ENCODE results near the gene DLEC1. TPM values are rescaled to one million over a fixed set of nuclear protein-coding genes. Genes with fewer than 3 reads are reported as not detected.

DLEC1 gene
- total and polyA plus RNA-seq, 7 experiments from 2014 or later, result 0.41 to 9.4 (median 5.6) TPM

DNA sequence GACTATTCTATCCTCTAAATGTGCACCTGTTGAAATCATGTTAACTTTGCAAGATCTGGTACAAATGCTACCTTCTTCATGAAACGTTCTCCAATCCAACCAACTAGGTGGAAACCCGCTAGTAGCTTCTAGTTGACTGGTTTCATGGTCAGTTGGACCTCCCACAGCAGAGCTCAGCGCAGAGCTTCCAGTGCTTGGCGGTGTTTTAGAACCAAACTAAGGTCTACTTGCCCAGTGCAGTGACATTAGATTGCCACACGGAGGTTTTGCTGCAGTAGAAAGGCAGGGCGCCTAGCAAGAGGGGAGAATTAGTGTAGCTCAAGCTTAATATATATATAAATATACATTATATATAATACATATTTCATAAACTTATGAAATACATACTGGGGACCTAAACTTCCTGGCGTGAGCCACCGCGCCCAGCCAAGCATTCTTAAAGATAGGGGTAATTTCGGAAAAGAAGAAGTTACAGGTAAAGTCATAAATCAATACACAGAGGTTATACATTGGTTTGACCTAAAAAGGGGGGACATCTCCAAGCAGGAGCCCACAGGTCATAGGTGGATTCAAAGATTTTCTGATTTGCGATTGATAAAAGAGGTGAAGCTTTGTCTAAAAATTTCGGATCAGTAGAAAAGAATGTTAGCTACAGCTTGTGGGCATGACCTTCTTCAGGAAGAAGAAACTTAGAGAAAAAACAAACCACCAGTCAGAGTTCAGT lies 124.3 kb downstream of the DLEC1 start:
- H3K27me3 Mint-ChIP-seq, result peaks cover 0 to 6% (median 0%) of the 10 kb centered on the region in 5 donors
- peaks cover 22 to 37% (median 28%) of the 10 kb centered on the region in 7 donors for H3K4me1 Mint-ChIP-seq
- ChIA-PET CTCF (interaction anchor here (0.5 to 2.0 kb wide), 3 partner anchors 16 to 46 kb away, joined by 3 to 7 read pairs (median 6); partner anchors contain the start of gene ACAA1), POLR2A (interaction anchor here (1.1 to 5.4 kb wide), 3 partner anchors 8 to 23 kb away, joined by 3 to 156 read pairs (median 3); partner anchors contain the start of genes ACAA1 and MYD88)
- ATAC-seq (no peak), DNase-seq (peak in 2 of 9 donors; percentile 23 to 24)
- H3K9me3 Mint-ChIP-seq, result peaks cover 0 to 4% (median 0%) of the 10 kb centered on the region in 11 donors
- Histone ChIP-seq H3K27ac (ENCODE audit: low read depth, low read length) (peak overlapping the region; percentile 98), H3K36me3 (ENCODE audit: control insufficient read depth in 2 of 3, insufficient read depth in 3 of 3, low read length in 3 of 3) (peaks cover 0 to 7% (median 0%) of the 10 kb centered on the region in 3 experiments), H3K9me3 (ENCODE audit: control insufficient read depth in 2 of 3, low read length in 3 of 3) (no peaks in the 10 kb centered on the region), H3K4me3 (ENCODE audit: low read length) (no peak overlapping the region), H3K27me3 (ENCODE audit: control insufficient read depth in 2 of 2, insufficient read depth in 2 of 2, low read length in 2 of 2) (no peaks in the 10 kb centered on the region), H3K4me1 (ENCODE audit: control insufficient read depth in 2 of 2, insufficient read depth in 2 of 2, low read length in 2 of 2) (peaks cover 18 to 22% of the 10 kb centered on the region in 2 donors)
- H3K36me3 Mint-ChIP-seq, result peaks cover 0 to 18% (median 0%) of the 10 kb centered on the region in 5 donors
- peak overlapping the region in 8 of 10 donors; percentile 7 to 65 (median 26) for H3K4me3 Mint-ChIP-seq
- intact Hi-C loops (cut with micrococcal nuclease), result loop anchor here in 1 of 2 donors (10.0 kb wide), 1 partner anchor 1222 kb away; the partner anchor contains the start of gene SLC25A38
- H3K27ac Mint-ChIP-seq, result peak overlapping the region in 8 of 9 donors; percentile 37 to 100 (median 100)

DNA sequence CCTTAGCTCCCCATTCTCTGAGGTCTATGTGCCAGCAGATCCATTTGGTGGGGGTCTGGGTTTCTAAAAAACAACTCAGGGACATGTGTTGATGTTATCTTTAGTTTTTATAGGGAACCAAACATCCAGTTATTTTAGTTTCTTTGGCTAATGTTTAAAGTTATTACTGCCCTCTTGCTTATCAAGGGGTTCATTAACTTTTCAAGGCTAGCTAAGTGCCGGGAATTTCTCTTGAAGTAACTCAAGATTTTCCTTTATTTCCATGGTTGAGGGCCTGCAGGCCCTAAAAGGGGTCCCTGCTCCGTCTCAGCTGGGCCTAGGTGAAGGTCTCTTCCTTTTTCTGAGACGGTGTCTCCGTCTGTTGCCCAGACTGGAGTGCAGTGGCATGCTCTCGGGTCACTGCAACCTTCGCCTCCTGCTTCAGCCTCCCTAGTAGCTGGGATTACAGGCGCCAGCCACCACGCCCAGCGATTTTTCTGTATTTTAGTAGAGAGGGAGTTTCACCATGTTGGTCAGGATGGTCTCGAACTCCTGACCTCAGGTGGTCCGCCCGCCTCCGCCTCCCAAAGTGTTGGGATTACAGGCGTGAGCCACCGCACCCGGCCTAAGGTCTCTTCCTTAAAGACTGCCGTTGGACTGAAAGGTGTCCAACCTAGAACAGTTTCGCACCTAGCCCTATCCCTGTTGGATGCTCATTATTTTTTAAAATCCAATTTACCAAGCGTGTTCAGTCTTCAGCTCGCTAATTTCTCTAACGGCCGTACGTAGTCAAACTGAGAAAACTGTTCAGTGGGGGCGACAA lies 125.0 kb downstream of the DLEC1 start:
- CTCF ChIA-PET, result interaction anchor here (0.5 to 2.0 kb wide), 4 partner anchors 17 to 189 kb away, joined by 3 to 7 read pairs (median 3); partner anchors contain the start of gene ACAA1

DNA sequence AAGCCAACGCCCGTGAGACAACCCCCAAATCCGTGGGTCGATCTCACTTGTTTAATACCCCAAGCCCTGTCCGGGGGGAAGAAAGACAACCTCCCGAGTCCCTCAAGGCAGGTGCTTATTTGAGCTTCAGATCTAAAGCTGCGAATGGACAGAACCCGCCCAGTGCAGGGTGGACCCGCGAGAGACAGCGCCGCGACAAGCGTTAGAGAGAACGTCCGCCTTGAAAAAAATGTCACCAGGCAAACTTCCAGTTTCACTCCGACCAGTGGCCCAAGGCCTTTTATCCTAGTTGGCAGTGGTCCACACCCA lies 125.6 kb downstream of the DLEC1 start:
- Histone ChIP-seq H3K36me3 (ENCODE audit: control insufficient read depth in 2 of 3, insufficient read depth in 3 of 3, low read length in 3 of 3) (peaks cover 0 to 7% (median 0%) of the 10 kb centered on the region in 3 experiments), H3K4me1 (ENCODE audit: control insufficient read depth in 2 of 2, insufficient read depth in 2 of 2, low read length in 2 of 2) (peaks cover 18 to 22% of the 10 kb centered on the region in 2 donors), H3K4me3 (ENCODE audit: low read length) (peak overlapping the region; percentile 84), H3K9me3 (ENCODE audit: control insufficient read depth in 2 of 3, low read length in 3 of 3) (no peaks in the 10 kb centered on the region), H3K27ac (ENCODE audit: low read depth, low read length) (peak overlapping the region; percentile 98), H3K27me3 (ENCODE audit: control insufficient read depth in 2 of 2, insufficient read depth in 2 of 2, low read length in 2 of 2) (no peaks in the 10 kb centered on the region)
- DNase-seq, result no peak
- peak overlapping the region; percentile 90 to 98 (median 96) for H3K4me3 Mint-ChIP-seq
- peak overlapping the region; percentile 99 to 100 (median 100) for H3K27ac Mint-ChIP-seq
- CTCF ChIA-PET, result interaction anchor here (1.0 to 2.0 kb wide), 3 partner anchors 28 to 190 kb away, joined by 3 to 7 read pairs (median 3); partner anchors contain the start of gene ACAA1
- peaks cover 0 to 6% (median 0%) of the 10 kb centered on the region in 5 donors for H3K27me3 Mint-ChIP-seq
- H3K4me1 Mint-ChIP-seq, result peaks cover 24 to 50% (median 42%) of the 10 kb centered on the region in 7 donors
- peaks cover 0 to 3% (median 0%) of the 10 kb centered on the region in 11 donors for H3K9me3 Mint-ChIP-seq
- intact Hi-C loops (cut with micrococcal nuclease), result loop anchor here (1.0 to 10.0 kb wide), 5 partner anchors 288 to 1220 kb away; partner anchors contain the start of genes SCN11A (in 2 of the 2), ACVR2B (in 1 of the 2), EPM2AIP1 (in 1 of the 2) and EXOG (in 1 of the 2)
- peaks cover 0 to 21% (median 0%) of the 10 kb centered on the region in 5 donors for H3K36me3 Mint-ChIP-seq
- POLR2A ChIA-PET, result interaction anchor here (0.6 to 5.4 kb wide), 13 partner anchors 8 to 920 kb away, joined by 3 to 156 read pairs (median 4); partner anchors contain the start of genes ACAA1, DLEC1, EXOG and MYD88
- ATAC-seq, result no peak

More for the DNA sequence above, 125.0 kb downstream of the DLEC1 start:
- H3K36me3 ChIP-seq (ENCODE audit: control insufficient read depth in 2 of 3, insufficient read depth in 3 of 3, low read length in 3 of 3), result peaks cover 0 to 7% (median 0%) of the 10 kb centered on the region in 3 experiments
- H3K4me3 ChIP-seq (ENCODE audit: low read length), result peak overlapping the region; percentile 84
- peak overlapping the region; percentile 98 for H3K27ac ChIP-seq (ENCODE audit: low read depth, low read length)
- POLR2A ChIA-PET, result interaction anchor here (0.6 to 5.4 kb wide), 11 partner anchors 9 to 866 kb away, joined by 3 to 156 read pairs (median 3); partner anchors contain the start of genes ACAA1, DLEC1, EXOG and MYD88
- Mint-ChIP-seq H3K27me3 (peaks cover 0 to 6% (median 0%) of the 10 kb centered on the region in 5 donors), H3K4me1 (peaks cover 24 to 44% (median 36%) of the 10 kb centered on the region in 7 donors), H3K36me3 (peaks cover 0 to 21% (median 0%) of the 10 kb centered on the region in 5 donors), H3K9me3 (peaks cover 0 to 3% (median 0%) of the 10 kb centered on the region in 11 donors), H3K4me3 (peak overlapping the region; percentile 90 to 98 (median 96)), H3K27ac (peak overlapping the region; percentile 99 to 100 (median 100))
- DNase-seq, result no peak
- no peaks in the 10 kb centered on the region for H3K27me3 ChIP-seq (ENCODE audit: control insufficient read depth in 2 of 2, insufficient read depth in 2 of 2, low read length in 2 of 2)
- ATAC-seq, result no peak
- H3K4me1 ChIP-seq (ENCODE audit: control insufficient read depth in 2 of 2, insufficient read depth in 2 of 2, low read length in 2 of 2), result peaks cover 18 to 22% of the 10 kb centered on the region in 2 donors
- no peaks in the 10 kb centered on the region for H3K9me3 ChIP-seq (ENCODE audit: control insufficient read depth in 2 of 3, low read length in 3 of 3)
- intact Hi-C loops (cut with micrococcal nuclease), result loop anchor here (1.0 to 10.0 kb wide), 5 partner anchors 289 to 1221 kb away; partner anchors contain the start of genes SCN11A (in 2 of the 2), ACVR2B (in 1 of the 2), EPM2AIP1 (in 1 of the 2) and EXOG (in 1 of the 2)

DNA sequence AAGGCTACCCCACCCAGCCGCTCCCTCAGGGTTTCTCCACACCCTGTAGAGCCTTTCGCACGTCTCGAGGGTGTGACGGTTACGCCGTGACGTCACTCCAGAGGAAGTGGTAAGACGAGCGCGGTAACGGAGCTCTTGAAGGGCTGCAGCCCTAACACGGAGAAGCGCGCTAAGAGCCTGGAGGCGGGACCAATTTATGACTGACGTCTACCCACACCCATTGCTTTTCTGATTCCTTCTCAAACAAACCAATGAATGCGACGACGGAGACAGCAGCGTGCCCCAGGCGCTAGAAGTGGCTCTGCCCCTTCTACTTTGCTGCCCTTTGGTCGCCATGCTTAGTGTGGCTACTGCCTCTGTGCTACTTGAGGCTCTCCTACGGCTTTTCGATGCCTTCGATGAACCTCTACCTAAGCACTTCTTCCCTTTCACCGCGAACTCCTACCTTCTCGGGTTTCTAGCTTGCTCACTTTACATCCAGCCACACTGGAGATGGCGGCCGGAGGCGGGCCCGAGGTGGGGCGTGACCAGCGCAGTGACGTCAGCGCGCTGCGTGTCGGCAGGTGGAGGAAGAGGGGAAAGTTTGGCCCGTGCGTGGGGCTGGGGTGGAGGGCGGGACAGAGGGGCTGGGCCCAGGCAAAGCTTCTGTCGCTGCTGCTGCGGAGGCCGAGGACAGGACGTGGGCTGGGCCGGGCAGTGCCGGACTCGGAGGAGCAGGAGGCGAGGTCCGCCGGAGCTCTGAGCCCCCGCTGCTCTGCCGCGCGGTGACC lies 126.1 kb downstream of the DLEC1 start, which contains the start of gene OXSR1:
OXSR1 (plus strand) TSS at position 586 of the 770 bp plus-strand sequence. CDS start 340 bp downstream, outside the sequence.
- intact Hi-C loops (cut with micrococcal nuclease), result loop anchor here (1.0 to 10.0 kb wide), 12 partner anchors 13 to 1220 kb away; partner anchors contain the start of genes ACAA1 (in 2 of the 2), ACVR2B (in 2 of the 2), DLEC1 (in 2 of the 2) and SCN11A (in 2 of the 2)
- Histone ChIP-seq H3K4me3 (ENCODE audit: low read length) (peak within 1 kb of the TSS; percentile 84), H3K4me1 (ENCODE audit: control insufficient read depth in 2 of 2, insufficient read depth in 2 of 2, low read length in 2 of 2) (peaks cover 18 to 22% of the 10 kb centered on the region in 2 donors), H3K9me3 (ENCODE audit: control insufficient read depth in 2 of 3, low read length in 3 of 3) (no peaks in the 10 kb centered on the region), H3K27ac (ENCODE audit: low read depth, low read length) (peak within 1 kb of the TSS; percentile 98), H3K36me3 (ENCODE audit: control insufficient read depth in 2 of 3, insufficient read depth in 3 of 3, low read length in 3 of 3) (peaks cover 0 to 7% (median 0%) of the 10 kb centered on the region in 3 experiments), H3K27me3 (ENCODE audit: control insufficient read depth in 2 of 2, insufficient read depth in 2 of 2, low read length in 2 of 2) (no peaks in the 10 kb centered on the region)
- Mint-ChIP-seq H3K4me1 (peaks cover 25 to 49% (median 44%) of the 10 kb centered on the region in 7 donors), H3K36me3 (peaks cover 0 to 21% (median 0%) of the 10 kb centered on the region in 5 donors), H3K27ac (peak within 1 kb of the TSS; percentile 99 to 100 (median 100)), H3K27me3 (peaks cover 0 to 6% (median 0%) of the 10 kb centered on the region in 5 donors), H3K4me3 (peak within 1 kb of the TSS; percentile 90 to 98 (median 96)), H3K9me3 (peaks cover 0 to 3% (median 0%) of the 10 kb centered on the region in 11 donors)
- ChIA-PET CTCF (interaction anchor here (1.0 to 2.0 kb wide), 5 partner anchors 14 to 190 kb away, joined by 3 to 7 read pairs (median 3); partner anchors contain the start of gene ACAA1), POLR2A (interaction anchor here (0.6 to 5.4 kb wide), 17 partner anchors 9 to 920 kb away, joined by 3 to 156 read pairs (median 4); partner anchors contain the start of genes ACAA1, DLEC1, EXOG and MYD88)
- DNase-seq (peak; percentile 94 to 99 (median 98)), ATAC-seq (peak; percentile 93)

Data from naive thymus-derived CD4-positive, alpha-beta T cell (primary cell).